ENCODE results near the gene HUS1.

HUS1 gene

DNA sequence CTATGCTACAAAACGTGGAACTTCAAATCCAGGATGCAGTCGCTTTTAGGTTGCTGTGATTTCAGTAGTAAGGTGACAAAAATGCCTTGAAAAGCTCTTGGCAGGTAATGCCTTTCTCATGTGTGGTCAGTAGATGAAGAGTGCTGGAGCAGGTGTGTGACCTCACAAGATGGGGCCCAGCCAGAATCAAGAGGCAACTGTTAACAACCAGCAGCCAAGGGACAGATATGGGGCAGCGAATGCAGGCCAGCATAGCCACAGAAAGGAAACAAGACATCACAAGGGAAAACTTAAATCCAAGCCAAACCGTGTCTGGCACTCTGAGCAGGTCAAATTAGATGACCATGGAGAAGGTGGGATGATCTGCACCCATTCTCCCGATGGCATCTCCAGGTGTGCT, 12.3 kb downstream of the HUS1 start:
- H3K27me3 Mint-ChIP-seq (ENCODE audit: low read depth), result no peaks in the 10 kb centered on the region
- peaks cover 63% of the 10 kb centered on the region for H3K36me3 Mint-ChIP-seq (ENCODE audit: low read depth)
- H3K9me3 Mint-ChIP-seq, result no peaks in the 10 kb centered on the region
- no peak for DNase-seq (ENCODE audit: low spot score)
- H3K27ac Mint-ChIP-seq, result no peak overlapping the region
- H3K4me3 Mint-ChIP-seq, result no peak overlapping the region
- peaks cover 9% of the 10 kb centered on the region for H3K4me1 Mint-ChIP-seq (ENCODE audit: low read depth)

GRCh38 chr7:47965456-47965855, 14.0 kb downstream of the HUS1 start:
- Mint-ChIP-seq H3K4me3 (no peak overlapping the region), H3K27me3 (ENCODE audit: low read depth) (no peaks in the 10 kb centered on the region), H3K9me3 (no peaks in the 10 kb centered on the region), H3K4me1 (ENCODE audit: low read depth) (peaks cover 5% of the 10 kb centered on the region), H3K36me3 (ENCODE audit: low read depth) (peaks cover 69% of the 10 kb centered on the region), H3K27ac (no peak overlapping the region)
- no peak for DNase-seq (ENCODE audit: low spot score)

DNA sequence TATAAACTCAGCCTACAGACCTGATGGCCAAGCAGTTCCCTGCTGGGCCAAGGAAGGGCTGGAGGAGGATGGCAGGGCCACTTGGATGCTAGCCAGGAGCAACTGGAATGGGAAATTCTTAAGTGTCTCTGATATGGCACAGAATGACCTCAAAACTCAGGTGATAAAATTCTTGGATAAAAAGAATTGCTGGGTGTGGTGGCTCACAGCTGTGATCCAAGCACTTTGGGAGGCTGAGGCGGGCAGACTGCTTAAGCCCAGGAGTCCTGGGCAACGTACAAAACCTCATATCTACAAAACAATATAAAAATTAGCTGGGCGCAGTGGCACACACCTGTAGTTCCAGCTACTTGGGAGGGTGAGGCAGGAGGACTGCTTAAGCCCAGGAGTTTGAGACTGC, 17.2 kb downstream of the HUS1 start:
- peaks cover 57% of the 10 kb centered on the region for H3K36me3 Mint-ChIP-seq (ENCODE audit: low read depth)
- no peaks in the 10 kb centered on the region for H3K9me3 Mint-ChIP-seq
- peaks cover 2% of the 10 kb centered on the region for H3K4me1 Mint-ChIP-seq (ENCODE audit: low read depth)
- no peaks in the 10 kb centered on the region for H3K27me3 Mint-ChIP-seq (ENCODE audit: low read depth)
- no peak overlapping the region for H3K4me3 Mint-ChIP-seq
- H3K27ac Mint-ChIP-seq, result no peak overlapping the region
- no peak for DNase-seq (ENCODE audit: low spot score)

- no peak overlapping the region for H3K27ac Mint-ChIP-seq
- peaks cover 40% of the 10 kb centered on the region for H3K36me3 Mint-ChIP-seq (ENCODE audit: low read depth)
- H3K9me3 Mint-ChIP-seq, result no peaks in the 10 kb centered on the region
- no peak overlapping the region for H3K4me3 Mint-ChIP-seq
- peaks cover 11% of the 10 kb centered on the region for H3K4me1 Mint-ChIP-seq (ENCODE audit: low read depth)
- no peak for DNase-seq (ENCODE audit: low spot score)
- H3K27me3 Mint-ChIP-seq (ENCODE audit: low read depth), result no peaks in the 10 kb centered on the region
Measured at GRCh38 chr7:47957156-47957555, 22.3 kb downstream of the HUS1 start.

GRCh38 chr7:47956220-47956619, 23.2 kb downstream of the HUS1 start:
- H3K4me1 Mint-ChIP-seq (ENCODE audit: low read depth), result peaks cover 18% of the 10 kb centered on the region
- H3K27ac Mint-ChIP-seq, result no peak overlapping the region
- no peak overlapping the region for H3K4me3 Mint-ChIP-seq
- no peak for DNase-seq (ENCODE audit: low spot score)
- no peaks in the 10 kb centered on the region for H3K27me3 Mint-ChIP-seq (ENCODE audit: low read depth)
- H3K36me3 Mint-ChIP-seq (ENCODE audit: low read depth), result peaks cover 34% of the 10 kb centered on the region
- no peaks in the 10 kb centered on the region for H3K9me3 Mint-ChIP-seq

DNA sequence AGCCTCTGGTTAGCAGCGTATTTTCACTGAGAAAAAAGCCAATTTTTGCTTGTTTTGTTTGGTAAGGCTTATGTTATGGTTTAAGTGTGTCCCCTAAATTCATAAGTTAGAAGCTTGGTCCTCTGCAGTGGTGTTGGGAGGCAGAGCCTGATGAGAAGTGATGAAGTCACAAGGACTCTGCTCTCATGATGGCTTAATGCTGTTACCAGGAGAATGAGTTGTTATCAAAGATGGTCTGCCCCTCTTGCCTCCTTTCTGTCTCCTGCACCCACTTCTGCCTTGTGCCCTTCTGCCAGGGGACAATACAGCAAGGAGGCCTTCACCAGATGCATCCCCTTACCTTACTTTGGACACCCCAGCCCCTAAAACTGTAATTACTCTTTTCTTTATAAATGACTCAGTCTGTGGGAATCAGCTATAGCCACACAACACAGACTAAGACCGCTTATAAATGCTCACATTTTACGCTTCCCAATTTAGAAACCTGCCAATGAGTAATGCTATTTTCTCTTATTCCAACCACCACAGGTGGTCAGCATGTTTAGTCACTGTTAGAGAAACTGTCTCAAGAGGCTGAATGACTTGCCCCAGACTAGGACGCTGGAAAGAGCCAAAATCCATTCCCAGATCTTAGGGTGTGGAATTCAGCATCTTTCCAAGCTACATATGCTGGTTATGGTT, 25.0 kb downstream of the HUS1 start:
- Mint-ChIP-seq H3K9me3 (no peaks in the 10 kb centered on the region), H3K36me3 (ENCODE audit: low read depth) (peaks cover 27% of the 10 kb centered on the region), H3K27me3 (ENCODE audit: low read depth) (no peaks in the 10 kb centered on the region), H3K27ac (no peak overlapping the region), H3K4me3 (no peak overlapping the region), H3K4me1 (ENCODE audit: low read depth) (peaks cover 20% of the 10 kb centered on the region)
- DNase-seq (ENCODE audit: low spot score), result no peak

DNA sequence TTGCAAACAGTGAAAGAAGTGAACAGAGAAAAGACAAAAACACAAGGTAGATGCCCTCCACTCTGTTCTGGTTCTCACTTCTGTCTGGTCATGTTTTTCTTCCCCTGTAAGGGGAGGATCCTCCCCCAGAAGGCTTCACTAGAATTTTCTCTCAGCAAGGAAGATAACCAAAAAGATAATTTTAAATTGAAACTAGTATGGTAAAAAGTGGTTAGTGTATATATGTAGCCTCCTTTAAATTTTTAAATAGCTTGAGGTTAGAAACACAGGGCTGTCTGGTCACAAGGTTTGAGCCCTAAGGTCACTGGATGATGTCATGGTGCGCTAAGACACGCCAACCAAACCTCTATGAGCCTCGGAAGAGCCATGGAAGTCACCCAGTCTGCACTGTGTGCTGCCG, 25.6 kb downstream of the HUS1 start:
- Mint-ChIP-seq H3K27ac (no peak overlapping the region), H3K27me3 (ENCODE audit: low read depth) (no peaks in the 10 kb centered on the region), H3K4me1 (ENCODE audit: low read depth) (peaks cover 20% of the 10 kb centered on the region)

DNA sequence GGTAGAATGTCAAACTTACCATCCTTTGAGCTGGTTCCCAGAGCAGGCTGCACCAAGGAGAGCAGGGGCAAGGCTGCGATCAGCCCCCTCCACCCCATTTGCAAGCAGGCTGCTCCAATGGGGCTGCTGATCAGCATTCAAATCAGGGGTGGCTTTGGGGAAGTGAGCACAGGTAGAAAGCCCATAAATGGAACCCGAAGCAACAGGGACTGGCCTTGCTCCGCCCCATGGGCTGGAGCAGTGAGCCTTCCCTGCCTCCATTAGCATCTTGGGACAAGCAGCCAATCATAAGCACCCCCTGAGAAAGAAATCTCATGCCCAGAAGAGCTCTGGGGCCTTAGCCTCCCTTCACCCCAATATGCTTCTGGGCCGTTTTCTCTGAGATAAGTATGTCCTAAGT, 27.2 kb downstream of the HUS1 start:
- H3K27me3 Mint-ChIP-seq (ENCODE audit: low read depth), result no peaks in the 10 kb centered on the region
- H3K9me3 Mint-ChIP-seq, result no peaks in the 10 kb centered on the region
- H3K4me3 Mint-ChIP-seq, result no peak overlapping the region
- H3K27ac Mint-ChIP-seq, result no peak overlapping the region
- DNase-seq (ENCODE audit: low spot score), result no peak
- peaks cover 20% of the 10 kb centered on the region for H3K4me1 Mint-ChIP-seq (ENCODE audit: low read depth)
- H3K36me3 Mint-ChIP-seq (ENCODE audit: low read depth), result peaks cover 20% of the 10 kb centered on the region

More for the DNA sequence above, 25.6 kb downstream of the HUS1 start:
- H3K9me3 Mint-ChIP-seq, result no peaks in the 10 kb centered on the region
- no peak for DNase-seq (ENCODE audit: low spot score)
- no peak overlapping the region for H3K4me3 Mint-ChIP-seq
- peaks cover 27% of the 10 kb centered on the region for H3K36me3 Mint-ChIP-seq (ENCODE audit: low read depth)

- Mint-ChIP-seq H3K4me3 (no peak overlapping the region), H3K36me3 (ENCODE audit: low read depth) (peaks cover 15% of the 10 kb centered on the region), H3K4me1 (ENCODE audit: low read depth) (peaks cover 21% of the 10 kb centered on the region), H3K27me3 (ENCODE audit: low read depth) (no peaks in the 10 kb centered on the region), H3K27ac (no peak overlapping the region), H3K9me3 (no peaks in the 10 kb centered on the region)
- DNase-seq (ENCODE audit: low spot score), result no peak
Measured at GRCh38 chr7:47951374-47951773, 28.0 kb downstream of the HUS1 start.

- Mint-ChIP-seq H3K27me3 (ENCODE audit: low read depth) (no peaks in the 10 kb centered on the region), H3K27ac (no peak overlapping the region), H3K9me3 (no peaks in the 10 kb centered on the region), H3K36me3 (ENCODE audit: low read depth) (peaks cover 15% of the 10 kb centered on the region), H3K4me3 (no peak overlapping the region), H3K4me1 (ENCODE audit: low read depth) (peaks cover 23% of the 10 kb centered on the region)
- no peak for DNase-seq (ENCODE audit: low spot score)
Measured at GRCh38 chr7:47950714-47951113, 28.7 kb downstream of the HUS1 start.

DNA sequence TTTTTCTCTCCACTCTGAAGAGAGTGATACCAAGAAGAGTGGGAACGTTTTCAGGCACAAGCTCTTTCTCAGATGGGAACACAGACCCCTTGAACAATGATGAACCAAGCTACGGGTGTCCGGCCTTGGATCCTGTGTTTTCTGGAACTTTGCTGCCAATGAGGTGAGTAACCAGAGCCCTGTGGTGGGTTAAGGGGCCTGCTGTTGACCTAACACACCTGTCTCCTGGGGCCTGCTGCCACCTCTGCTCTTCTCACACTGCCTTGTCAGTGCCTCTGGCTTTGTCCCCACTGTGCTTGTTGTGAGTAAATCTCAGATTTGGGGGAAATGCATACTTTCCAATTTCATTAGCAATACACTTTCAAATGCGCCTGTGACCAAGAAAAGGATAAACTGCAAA, 29.7 kb downstream of the HUS1 start:
- peaks cover 10% of the 10 kb centered on the region for H3K36me3 Mint-ChIP-seq (ENCODE audit: low read depth)
- peaks cover 25% of the 10 kb centered on the region for H3K4me1 Mint-ChIP-seq (ENCODE audit: low read depth)
- DNase-seq (ENCODE audit: low spot score), result no peak
- no peak overlapping the region for H3K27ac Mint-ChIP-seq
- no peaks in the 10 kb centered on the region for H3K9me3 Mint-ChIP-seq
- no peak overlapping the region for H3K4me3 Mint-ChIP-seq
- no peaks in the 10 kb centered on the region for H3K27me3 Mint-ChIP-seq (ENCODE audit: low read depth)

- DNase-seq (ENCODE audit: low spot score), result no peak
- no peaks in the 10 kb centered on the region for H3K36me3 Mint-ChIP-seq (ENCODE audit: low read depth)
- H3K27ac Mint-ChIP-seq, result no peak within 1 kb of the TSS
- H3K4me1 Mint-ChIP-seq (ENCODE audit: low read depth), result peaks cover 13% of the 10 kb centered on the region
- H3K4me3 Mint-ChIP-seq, result no peak within 1 kb of the TSS
- H3K9me3 Mint-ChIP-seq, result no peaks in the 10 kb centered on the region
- H3K27me3 Mint-ChIP-seq (ENCODE audit: low read depth), result no peaks in the 10 kb centered on the region
Measured at GRCh38 chr7:47948141-47948790, 31.1 kb downstream of the HUS1 start, which contains the start of gene PKD1L1. Gene PKD1L1 (minus strand): TSS chr7:47948466. CDS start chr7:47948440, 26 bp downstream.

DNA sequence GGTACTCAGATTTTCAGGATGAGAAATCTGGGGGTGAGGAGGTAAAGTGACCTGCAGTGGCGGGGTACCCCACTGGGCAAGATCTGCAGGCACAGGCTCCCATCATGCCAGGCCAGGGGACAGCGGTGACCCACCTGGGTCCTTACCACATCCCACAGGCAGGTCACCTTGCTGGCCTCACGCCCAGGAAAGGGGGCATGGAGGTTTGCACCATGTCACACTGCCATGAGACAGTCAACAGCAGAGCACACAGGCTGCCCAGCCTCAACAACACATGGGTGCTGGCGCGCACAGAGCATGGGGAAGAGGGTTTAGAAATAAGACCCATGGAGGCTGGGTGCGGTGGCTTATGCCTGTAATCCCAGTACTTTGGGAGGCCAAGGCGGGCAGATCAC, 32.1 kb downstream of the HUS1 start:
- H3K4me3 Mint-ChIP-seq, result no peak overlapping the region
- H3K9me3 Mint-ChIP-seq, result no peaks in the 10 kb centered on the region
- H3K27ac Mint-ChIP-seq, result no peak overlapping the region
- H3K27me3 Mint-ChIP-seq (ENCODE audit: low read depth), result no peaks in the 10 kb centered on the region
- H3K4me1 Mint-ChIP-seq (ENCODE audit: low read depth), result peaks cover 13% of the 10 kb centered on the region
- no peak for DNase-seq (ENCODE audit: low spot score)
- no peaks in the 10 kb centered on the region for H3K36me3 Mint-ChIP-seq (ENCODE audit: low read depth)

DNA sequence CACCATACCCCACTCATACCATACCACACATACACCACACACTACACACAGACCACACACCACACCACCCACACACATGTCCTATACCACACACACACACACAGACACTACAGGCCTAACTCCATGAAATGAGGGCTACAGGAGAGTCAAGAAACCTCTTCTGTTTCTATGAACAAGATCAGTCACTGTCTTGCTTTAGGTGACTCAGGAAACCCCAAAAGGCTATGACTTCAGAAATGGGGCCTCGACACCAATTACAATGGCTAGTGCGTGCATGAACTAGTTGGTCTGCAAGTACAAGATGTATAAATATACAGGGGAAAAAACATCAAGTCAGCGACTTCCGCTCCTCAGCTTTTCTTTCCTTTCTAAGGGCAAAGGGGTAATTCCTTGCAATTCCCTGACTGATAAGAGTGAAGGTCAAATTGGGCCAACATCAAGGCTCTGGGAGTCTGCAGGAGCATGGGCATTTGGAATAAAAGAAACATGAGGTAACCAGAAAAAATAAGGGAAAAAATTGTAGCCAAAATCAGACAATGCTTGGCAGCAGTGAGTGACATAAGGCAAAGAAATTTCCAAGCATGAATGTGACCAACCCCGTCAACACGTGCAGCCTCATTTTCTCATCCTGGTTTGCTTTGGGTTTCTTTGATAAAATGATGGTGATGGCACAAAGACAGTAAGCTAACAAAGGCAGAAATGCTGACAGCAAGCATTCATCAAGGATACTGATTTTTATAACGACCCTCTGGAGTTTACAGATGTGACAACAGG, 32.6 kb downstream of the HUS1 start:
- no peak overlapping the region for H3K27ac Mint-ChIP-seq
- H3K36me3 Mint-ChIP-seq (ENCODE audit: low read depth), result no peaks in the 10 kb centered on the region
- DNase-seq (ENCODE audit: low spot score), result no peak
- no peaks in the 10 kb centered on the region for H3K9me3 Mint-ChIP-seq
- no peak overlapping the region for H3K4me3 Mint-ChIP-seq
- peaks cover 11% of the 10 kb centered on the region for H3K4me1 Mint-ChIP-seq (ENCODE audit: low read depth)
- H3K27me3 Mint-ChIP-seq (ENCODE audit: low read depth), result no peaks in the 10 kb centered on the region

Data from T-helper 2 cell treated with Interferon-gamma antibody and Interleukin-4, amounts not matched to agents 5 μg/mL and 100 μg/mL, for 36 hours (primary cell).